ENCODE data around the gene PPP2R2D.

PPP2R2D gene

DNA sequence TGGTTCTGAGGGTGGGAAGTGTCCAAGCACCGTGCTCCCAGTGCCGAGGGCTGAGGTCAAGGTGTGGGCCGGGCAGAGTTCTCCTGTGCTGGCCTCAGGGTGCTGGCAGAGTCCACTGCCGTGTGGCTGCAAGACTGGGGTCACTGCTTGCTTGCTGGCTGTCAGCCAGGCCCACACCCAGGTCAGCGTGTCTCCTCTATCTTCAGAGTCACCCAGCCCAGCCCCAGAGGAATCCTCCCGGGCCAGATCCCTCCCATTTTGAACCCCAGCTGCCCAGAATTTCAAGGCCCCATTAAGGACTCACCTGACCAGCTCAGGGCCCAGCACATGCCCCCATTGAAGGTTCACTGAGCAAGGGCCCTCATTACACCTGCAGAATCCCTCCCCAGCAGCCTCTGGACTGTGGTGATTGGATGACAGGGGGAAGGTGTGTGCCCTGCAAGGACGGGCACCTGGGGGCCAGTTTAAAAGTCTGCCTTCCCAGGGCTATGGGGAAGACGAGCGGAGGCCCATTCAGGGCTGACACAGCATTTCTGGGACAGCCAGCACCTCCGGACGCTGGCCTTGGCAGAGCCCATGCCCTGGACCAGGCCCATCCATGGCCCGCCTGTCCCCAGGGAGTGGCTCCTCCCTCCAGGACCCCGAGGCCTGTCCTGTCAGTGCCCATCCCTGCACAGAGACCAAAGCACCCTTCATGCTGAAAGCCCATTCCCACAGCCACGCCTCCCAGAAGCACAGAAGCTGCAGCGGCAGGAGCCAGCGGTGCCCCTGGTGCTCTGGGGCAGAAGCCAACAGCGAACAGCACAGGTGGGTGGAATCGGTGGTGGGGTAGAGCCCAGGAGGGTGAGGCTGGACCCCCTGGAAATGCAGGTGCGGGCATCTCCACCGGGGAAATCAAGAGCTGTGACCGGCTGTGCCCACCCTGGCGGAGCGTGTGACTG, 45.1 kb upstream of the PPP2R2D start:
- no peak for TF ChIP-seq ZFX (IDR thresholded peaks at IDR 0.05)
- TF ChIP-seq, protein P1, sequence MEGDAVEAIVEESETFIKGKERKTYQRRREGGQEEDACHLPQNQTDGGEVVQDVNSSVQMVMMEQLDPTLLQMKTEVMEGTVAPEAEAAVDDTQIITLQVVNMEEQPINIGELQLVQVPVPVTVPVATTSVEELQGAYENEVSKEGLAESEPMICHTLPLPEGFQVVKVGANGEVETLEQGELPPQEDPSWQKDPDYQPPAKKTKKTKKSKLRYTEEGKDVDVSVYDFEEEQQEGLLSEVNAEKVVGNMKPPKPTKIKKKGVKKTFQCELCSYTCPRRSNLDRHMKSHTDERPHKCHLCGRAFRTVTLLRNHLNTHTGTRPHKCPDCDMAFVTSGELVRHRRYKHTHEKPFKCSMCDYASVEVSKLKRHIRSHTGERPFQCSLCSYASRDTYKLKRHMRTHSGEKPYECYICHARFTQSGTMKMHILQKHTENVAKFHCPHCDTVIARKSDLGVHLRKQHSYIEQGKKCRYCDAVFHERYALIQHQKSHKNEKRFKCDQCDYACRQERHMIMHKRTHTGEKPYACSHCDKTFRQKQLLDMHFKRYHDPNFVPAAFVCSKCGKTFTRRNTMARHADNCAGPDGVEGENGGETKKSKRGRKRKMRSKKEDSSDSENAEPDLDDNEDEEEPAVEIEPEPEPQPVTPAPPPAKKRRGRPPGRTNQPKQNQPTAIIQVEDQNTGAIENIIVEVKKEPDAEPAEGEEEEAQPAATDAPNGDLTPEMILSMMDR (conservative IDR thresholded peaks at IDR 0.05): no peak
- H3K27ac ChIP-seq: no peak overlapping the region

DNA sequence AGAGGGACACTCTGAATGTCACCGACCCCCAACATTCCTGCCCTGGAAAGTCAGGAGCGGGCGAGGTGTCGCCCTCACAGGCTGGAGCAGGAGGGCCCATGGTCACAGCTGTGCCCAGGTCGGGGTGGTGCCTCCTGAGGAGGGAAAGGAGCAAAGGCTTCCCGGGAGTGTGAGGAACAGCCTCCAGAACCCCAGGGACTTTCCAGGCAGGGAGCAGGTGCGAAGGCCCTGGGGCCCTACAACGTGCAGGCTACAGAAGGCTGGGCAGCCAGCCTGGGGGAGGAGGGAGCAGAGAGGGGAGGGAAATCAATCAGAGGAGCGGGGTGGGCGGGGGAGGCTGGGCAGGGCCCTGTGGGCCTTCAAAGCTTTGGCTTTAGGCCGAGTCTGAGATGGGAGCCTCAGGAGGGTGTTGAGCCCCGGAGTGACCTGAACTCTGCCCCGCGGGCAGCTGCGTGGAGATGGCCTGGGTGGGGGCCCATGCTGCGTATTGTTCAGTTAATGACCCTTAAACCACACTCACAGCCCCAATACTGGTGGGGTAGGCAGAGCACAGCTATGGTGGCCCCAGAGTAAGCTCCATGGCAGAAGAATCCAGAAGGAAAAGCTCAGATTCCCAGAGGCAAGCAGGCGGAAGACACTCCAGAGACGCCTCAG, 44.2 kb upstream of the PPP2R2D start:
- no peak overlapping the region for H3K27ac ChIP-seq
- TF ChIP-seq ZFX (IDR thresholded peaks at IDR 0.05): no peak
- TF ChIP-seq, protein P1 (conservative IDR thresholded peaks at IDR 0.05): no peak

DNA sequence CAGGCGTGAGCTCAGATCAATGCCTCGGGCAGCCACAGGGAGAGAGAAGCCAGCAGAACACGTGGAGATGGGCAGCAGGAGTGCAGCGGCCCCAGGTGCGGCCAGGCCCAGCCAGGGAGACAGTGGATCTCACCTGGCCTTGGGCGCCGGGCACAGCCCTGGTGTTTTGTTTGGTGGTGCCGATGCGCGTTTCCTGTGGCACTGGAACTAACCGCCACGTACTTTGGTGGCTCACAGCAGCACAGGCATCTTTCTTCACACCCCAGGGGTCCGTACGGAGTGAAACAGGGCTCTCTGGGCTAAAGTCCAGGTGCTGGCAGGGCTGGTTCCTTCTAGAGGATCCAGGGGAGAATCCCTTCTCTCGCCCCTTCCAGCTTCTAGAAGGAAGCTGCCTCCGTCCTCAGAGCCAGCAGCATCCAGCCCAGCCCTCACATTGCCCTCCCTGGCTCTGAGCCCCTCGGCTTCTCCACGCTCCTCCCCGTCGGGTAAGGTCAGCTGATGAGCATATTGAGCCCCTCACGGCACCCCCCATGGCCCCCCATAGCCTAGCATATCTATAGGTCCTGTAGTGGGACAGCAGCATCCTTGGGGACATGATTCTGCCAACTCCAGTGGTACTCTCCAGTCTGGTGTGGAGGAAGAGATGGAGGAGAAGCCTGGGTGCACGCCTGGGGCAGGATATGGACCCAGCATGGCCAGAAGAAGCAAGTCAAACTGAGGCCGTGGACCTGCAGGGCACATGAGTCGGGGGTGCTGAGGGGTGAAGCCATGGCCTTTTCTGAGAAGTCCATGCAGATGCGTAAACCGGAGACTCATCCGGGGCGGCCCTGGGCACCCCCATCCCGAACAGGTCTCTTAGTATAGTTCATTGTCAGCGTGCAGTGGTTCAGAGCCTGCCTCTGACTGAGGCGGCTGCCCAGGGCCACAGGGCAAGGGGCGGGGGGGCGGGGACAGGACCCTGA, 43.4 kb upstream of the PPP2R2D start:
- H3K27ac ChIP-seq: no peak overlapping the region

DNA sequence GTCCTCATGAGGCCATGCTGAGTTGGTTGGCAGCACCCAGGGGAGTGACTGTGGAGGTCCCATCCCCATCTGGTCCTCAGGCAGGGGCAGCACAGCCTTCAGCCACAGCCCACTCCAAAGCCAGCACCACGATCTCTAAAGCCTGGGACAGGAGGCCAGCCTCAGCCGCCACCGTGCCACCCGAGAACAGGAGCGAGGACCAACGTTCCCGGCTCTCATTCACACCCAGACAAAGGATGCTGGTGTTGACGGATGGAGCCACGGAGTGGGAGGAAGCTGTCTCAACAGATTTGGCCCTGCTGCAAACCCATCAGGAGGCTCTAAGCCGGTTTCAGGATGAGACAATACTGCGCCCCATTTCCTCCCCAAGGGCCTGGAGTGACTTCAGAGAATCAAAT, 42.7 kb upstream of the PPP2R2D start:
- TF ChIP-seq, protein P1 (conservative IDR thresholded peaks at IDR 0.05): no peak
- no peak for TF ChIP-seq ZFX (IDR thresholded peaks at IDR 0.05)
- no peak overlapping the region for H3K27ac ChIP-seq

More for the DNA sequence above, 43.4 kb upstream of the PPP2R2D start:
- TF ChIP-seq, protein P1 (conservative IDR thresholded peaks at IDR 0.05): no peak

DNA sequence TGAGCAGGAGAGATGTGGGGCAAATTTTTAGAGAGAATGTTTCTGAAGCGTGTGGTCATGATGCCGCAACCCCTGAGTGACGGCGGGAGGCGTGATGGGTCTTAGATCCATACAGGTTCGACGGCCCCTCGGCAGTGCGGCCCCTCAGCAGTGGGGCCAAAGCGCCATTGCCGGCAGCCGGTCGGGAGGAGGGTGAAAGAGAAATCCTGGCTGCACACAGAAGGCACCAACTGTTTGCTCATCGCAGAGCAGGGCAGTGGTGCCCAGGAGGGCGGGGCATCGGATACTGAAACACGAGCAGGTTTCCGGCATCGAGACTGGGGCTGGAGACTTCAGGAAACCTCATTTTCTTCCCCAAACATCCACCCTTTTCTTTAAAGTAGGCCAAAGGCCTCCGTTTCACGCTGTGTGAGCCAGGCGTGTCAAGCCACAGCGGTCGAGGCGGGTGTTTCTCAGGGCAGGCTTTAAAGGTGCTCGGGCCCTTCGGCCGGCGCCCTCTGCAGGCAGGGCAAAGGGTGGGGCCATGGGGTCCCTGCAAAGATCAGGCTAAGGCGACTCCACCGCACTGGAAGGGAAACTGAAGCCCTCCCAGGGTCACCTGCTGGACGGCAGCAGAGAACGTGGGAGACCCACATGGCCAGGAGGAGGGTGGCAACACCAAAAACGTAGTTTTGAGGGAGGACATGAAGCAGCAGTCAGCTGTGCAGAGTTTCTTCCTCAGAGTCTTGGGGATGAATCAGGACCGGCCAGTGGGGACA, 42.0 kb upstream of the PPP2R2D start:
- TF ChIP-seq, protein P1 (conservative IDR thresholded peaks at IDR 0.05): no peak; the same call in 1 of the 2 replicates
- no peak for TF ChIP-seq ZFX (IDR thresholded peaks at IDR 0.05)
- H3K27ac ChIP-seq: no peak overlapping the region

DNA sequence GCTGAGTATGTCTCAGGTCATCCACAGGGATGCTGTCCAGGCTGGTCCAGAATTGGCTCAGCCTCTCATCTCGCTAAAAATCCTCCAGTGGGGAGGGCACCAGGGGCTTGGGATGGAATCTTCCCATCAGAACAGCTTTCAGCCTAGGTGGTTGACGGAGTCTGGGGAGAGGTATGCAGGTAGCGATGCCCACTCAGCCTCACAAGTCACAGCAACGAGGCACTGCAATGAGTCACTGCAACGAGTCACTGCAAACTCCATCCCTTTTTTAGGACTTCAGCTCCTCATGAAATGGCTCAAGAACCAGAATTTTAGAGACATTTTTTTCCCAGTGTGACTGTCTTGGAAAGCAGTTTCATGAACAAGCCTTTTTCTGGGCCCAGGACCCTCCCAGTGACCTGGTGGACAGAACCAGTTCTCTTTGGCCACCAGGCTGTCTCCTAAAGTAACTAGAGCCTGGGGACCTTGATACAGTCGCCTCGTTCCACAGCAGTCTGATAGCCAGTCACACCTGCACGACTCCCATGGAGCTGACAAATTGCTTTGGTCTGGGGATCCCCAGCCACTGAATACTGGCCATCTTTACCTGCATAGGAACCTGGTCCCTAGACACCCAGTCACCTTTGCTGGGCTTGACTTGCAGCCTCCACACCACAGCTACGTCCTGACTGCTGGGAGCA, 41.3 kb upstream of the PPP2R2D start:
- TF ChIP-seq, protein P1 (conservative IDR thresholded peaks at IDR 0.05): no peak
- TF ChIP-seq ZFX (IDR thresholded peaks at IDR 0.05): no peak
- no peak overlapping the region for H3K27ac ChIP-seq

Measured in C4-2B (cell line).